ENCODE data around the gene FGL2.

Gene FGL2

DNA sequence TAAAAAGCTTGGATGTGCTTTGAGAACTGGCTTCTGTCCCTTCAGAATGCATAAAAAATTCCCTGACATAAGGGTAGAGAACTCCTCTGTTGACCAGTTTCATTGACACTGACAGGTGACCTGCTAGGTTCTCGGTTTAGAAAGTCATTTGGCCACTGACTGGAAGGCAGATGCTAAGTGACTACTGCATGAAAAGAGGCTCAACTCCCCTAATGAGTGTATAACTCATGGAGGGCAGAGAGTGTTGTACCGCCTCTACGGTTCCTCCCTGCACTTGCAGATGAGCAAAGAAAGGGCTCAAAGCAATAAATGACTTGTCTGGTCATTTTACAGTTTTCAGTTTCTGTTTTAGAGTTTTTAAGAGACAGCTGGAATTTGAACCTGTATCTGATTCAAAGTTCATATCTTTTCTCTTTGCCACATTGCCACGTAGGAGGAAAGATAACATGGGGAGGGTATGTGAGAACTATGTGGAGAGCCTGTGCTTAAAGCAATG, 2.9 kb upstream of the FGL2 start:
- in situ Hi-C loops (cut with HindIII; ENCODE audit: low pct_ligation_motif_present, low sequenced_read_pairs): no loop called here
- Histone ChIP-seq H3K27me3 (replicated peaks) (no peaks in the 10 kb centered on the region), H3K36me3 (replicated peaks) (no peaks in the 10 kb centered on the region), H3K4me3 (ENCODE audit: low read depth, low read length) (no peak overlapping the region), H3K27ac (no peak overlapping the region)
- DNase-seq: no peak
- TF ChIP-seq, protein P1, sequence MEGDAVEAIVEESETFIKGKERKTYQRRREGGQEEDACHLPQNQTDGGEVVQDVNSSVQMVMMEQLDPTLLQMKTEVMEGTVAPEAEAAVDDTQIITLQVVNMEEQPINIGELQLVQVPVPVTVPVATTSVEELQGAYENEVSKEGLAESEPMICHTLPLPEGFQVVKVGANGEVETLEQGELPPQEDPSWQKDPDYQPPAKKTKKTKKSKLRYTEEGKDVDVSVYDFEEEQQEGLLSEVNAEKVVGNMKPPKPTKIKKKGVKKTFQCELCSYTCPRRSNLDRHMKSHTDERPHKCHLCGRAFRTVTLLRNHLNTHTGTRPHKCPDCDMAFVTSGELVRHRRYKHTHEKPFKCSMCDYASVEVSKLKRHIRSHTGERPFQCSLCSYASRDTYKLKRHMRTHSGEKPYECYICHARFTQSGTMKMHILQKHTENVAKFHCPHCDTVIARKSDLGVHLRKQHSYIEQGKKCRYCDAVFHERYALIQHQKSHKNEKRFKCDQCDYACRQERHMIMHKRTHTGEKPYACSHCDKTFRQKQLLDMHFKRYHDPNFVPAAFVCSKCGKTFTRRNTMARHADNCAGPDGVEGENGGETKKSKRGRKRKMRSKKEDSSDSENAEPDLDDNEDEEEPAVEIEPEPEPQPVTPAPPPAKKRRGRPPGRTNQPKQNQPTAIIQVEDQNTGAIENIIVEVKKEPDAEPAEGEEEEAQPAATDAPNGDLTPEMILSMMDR (IDR thresholded peaks at IDR 0.05; ENCODE audit: low read depth, low read length, missing control alignments): no peak

DNA sequence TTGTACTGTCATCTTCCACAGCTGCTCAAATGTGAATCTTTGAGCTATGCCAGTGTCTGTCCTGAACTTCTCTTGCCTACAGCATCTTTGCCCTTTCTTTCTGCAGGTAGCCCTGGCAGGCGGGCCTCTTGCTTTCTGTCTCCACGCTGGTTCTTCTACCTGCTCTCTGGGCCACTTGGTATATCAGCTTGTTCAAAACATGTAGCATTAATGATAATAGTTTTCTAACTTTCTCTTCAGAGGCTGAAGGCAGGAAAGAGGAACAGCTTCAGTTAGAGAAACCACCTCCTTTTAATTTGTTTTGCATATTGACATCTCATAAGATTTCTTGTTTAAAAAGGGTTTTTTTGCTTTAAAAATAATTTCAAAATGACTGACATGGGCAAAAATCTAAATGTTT, 923 bp upstream of the FGL2 start:
- TF ChIP-seq, protein P1 (IDR thresholded peaks at IDR 0.05; ENCODE audit: low read depth, low read length, missing control alignments): no peak
- Histone ChIP-seq H3K4me3 (ENCODE audit: low read depth, low read length) (no peak overlapping the region), H3K36me3 (replicated peaks) (no peaks in the 10 kb centered on the region), H3K27me3 (replicated peaks) (no peaks in the 10 kb centered on the region), H3K27ac (no peak overlapping the region)
- no peak for DNase-seq
- in situ Hi-C loops (cut with HindIII; ENCODE audit: low pct_ligation_motif_present, low sequenced_read_pairs): no loop called here

GRCh38 chr7:77197141-77197540, 2.5 kb downstream of the FGL2 start:
- Histone ChIP-seq H3K27me3 (replicated peaks) (no peaks in the 10 kb centered on the region), H3K27ac (no peak overlapping the region), H3K36me3 (replicated peaks) (no peaks in the 10 kb centered on the region), H3K4me3 (ENCODE audit: low read depth, low read length) (no peak overlapping the region)
- TF ChIP-seq, protein P1 (IDR thresholded peaks at IDR 0.05; ENCODE audit: low read depth, low read length, missing control alignments): no peak
- DNase-seq: no peak
- in situ Hi-C loops (cut with HindIII; ENCODE audit: low pct_ligation_motif_present, low sequenced_read_pairs): no loop called here

DNA sequence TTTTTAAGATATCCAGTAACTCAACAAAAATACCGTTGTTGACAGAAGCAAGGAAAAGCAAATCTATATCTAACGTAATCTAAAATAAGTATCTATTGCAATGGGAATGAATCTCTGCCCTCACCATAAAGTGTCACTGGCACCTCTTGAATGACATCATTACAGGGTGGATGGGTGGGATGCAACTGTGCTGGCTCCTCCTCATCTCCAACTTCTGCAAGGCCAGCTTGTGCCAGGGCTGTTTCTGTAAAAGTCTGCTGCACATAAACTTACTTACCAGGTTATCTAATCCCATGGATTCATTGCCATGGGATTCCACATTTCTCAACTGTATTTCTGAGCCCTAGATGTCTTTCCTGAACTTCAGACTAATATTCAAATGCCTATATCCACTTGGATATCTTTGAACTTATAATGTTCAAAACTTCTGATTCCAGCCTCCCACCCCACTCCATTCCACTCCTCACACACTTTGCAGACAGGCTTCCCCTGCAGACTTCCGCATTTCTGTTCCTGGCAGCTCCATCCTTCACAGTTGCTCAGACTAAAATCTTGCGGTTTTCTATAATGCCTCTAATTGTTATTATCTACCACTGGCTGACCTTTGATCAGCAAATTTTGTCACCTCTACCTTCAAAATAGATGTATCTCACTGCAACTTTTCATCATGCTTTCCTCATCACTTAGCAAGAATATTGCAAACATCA, 10.7 kb downstream of the FGL2 start:
- no peak for DNase-seq
- TF ChIP-seq, protein P1 (IDR thresholded peaks at IDR 0.05; ENCODE audit: low read depth, low read length, missing control alignments): no peak

DNA sequence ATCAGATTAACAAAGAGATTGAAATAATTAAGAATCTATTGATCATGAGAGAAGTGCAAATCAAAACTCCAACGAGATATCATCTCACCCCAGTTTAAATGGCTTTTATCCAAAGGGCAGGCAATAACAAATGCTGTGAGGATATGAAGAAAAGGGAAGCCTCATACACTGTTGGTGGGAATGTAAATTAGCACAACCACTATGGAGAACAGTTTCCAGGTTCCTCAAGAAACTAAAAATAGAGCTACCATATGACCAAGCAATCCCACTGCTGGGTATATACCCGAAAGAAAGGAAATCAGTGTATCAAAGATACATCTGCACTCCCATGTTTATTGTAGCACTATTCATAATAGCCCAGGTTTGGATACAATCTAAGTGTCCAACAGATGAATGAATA, 13.8 kb downstream of the FGL2 start:
- H3K4me3 ChIP-seq (ENCODE audit: low read depth, low read length): no peak overlapping the region
- in situ Hi-C loops (cut with HindIII; ENCODE audit: low pct_ligation_motif_present, low sequenced_read_pairs): no loop called here
- H3K27ac ChIP-seq: no peak overlapping the region
- no peak for DNase-seq
- no peaks in the 10 kb centered on the region for H3K36me3 ChIP-seq (replicated peaks)
- TF ChIP-seq, protein P1 (IDR thresholded peaks at IDR 0.05; ENCODE audit: low read depth, low read length, missing control alignments): no peak
- H3K27me3 ChIP-seq (replicated peaks): no peaks in the 10 kb centered on the region

More for the DNA sequence above, 10.7 kb downstream of the FGL2 start:
- Histone ChIP-seq H3K27me3 (replicated peaks) (no peaks in the 10 kb centered on the region), H3K36me3 (replicated peaks) (no peaks in the 10 kb centered on the region), H3K4me3 (ENCODE audit: low read depth, low read length) (no peak overlapping the region), H3K27ac (no peak overlapping the region)
- in situ Hi-C loops (cut with HindIII; ENCODE audit: low pct_ligation_motif_present, low sequenced_read_pairs): no loop called here

DNA sequence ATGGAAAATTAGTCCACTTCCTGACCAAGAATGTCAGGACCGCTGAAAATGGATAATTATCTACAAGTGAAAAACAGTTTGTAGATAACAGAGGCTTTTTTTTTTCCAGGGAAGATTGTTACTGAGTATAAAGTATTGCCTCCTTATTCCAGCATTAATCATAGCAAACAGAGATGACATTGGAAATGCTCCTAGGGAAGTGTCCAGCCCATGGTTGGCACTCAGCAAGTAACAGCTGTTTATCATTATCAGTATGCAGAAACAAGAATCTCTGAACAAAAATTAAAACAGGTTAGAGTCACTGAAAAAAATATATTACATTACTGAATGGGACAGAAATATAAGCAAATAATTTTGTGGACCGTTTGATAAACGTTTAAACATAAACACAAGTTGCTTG, 14.6 kb downstream of the FGL2 start:
- Histone ChIP-seq H3K27me3 (replicated peaks) (no peaks in the 10 kb centered on the region), H3K27ac (no peak overlapping the region), H3K36me3 (replicated peaks) (no peaks in the 10 kb centered on the region), H3K4me3 (ENCODE audit: low read depth, low read length) (no peak overlapping the region)
- no peak for DNase-seq
- in situ Hi-C loops (cut with HindIII; ENCODE audit: low pct_ligation_motif_present, low sequenced_read_pairs): no loop called here
- TF ChIP-seq, protein P1 (IDR thresholded peaks at IDR 0.05; ENCODE audit: low read depth, low read length, missing control alignments): no peak

Data from brain microvascular endothelial cell (primary cell).